ENCODE data around the gene NOX4. TPM values are rescaled to one million over a fixed set of nuclear protein-coding genes. Genes with fewer than 3 reads are reported as not detected.

The NOX4 gene
- total RNA-seq, 2 donors from 2014 or later = 5.9 to 20.2 TPM

DNA sequence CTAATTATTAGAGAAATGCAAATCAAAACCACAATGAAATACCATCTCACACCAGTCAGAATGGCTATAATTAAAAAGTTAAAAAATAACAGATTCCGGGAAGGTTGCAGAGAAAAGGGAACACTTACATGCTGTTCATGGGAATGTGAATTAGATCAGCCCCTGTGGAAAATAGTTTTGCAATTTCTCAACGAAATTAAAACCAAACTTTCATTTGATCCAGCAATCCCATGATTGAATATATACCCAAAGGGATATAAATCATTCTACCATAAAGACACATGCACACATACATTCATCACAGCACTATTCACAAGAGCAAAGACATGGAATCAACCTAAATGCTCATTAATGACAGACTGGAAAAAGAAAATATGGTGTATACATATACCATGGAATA lies 32.5 kb downstream of the NOX4 start:
- no peaks in the 10 kb centered on the region for H3K27me3 ChIP-seq
- H3K4me1 ChIP-seq = no peaks in the 10 kb centered on the region
- H3K4me3 ChIP-seq = no peak overlapping the region
- no peaks in the 10 kb centered on the region for H3K9me3 ChIP-seq
- H3K36me3 ChIP-seq = no peaks in the 10 kb centered on the region
- DNase-seq (ENCODE audit: low spot score) = no peak
- TF ChIP-seq, protein P1, sequence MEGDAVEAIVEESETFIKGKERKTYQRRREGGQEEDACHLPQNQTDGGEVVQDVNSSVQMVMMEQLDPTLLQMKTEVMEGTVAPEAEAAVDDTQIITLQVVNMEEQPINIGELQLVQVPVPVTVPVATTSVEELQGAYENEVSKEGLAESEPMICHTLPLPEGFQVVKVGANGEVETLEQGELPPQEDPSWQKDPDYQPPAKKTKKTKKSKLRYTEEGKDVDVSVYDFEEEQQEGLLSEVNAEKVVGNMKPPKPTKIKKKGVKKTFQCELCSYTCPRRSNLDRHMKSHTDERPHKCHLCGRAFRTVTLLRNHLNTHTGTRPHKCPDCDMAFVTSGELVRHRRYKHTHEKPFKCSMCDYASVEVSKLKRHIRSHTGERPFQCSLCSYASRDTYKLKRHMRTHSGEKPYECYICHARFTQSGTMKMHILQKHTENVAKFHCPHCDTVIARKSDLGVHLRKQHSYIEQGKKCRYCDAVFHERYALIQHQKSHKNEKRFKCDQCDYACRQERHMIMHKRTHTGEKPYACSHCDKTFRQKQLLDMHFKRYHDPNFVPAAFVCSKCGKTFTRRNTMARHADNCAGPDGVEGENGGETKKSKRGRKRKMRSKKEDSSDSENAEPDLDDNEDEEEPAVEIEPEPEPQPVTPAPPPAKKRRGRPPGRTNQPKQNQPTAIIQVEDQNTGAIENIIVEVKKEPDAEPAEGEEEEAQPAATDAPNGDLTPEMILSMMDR (IDR thresholded peaks at IDR 0.05) = no peak
- H3K27ac ChIP-seq = no peak overlapping the region

DNA sequence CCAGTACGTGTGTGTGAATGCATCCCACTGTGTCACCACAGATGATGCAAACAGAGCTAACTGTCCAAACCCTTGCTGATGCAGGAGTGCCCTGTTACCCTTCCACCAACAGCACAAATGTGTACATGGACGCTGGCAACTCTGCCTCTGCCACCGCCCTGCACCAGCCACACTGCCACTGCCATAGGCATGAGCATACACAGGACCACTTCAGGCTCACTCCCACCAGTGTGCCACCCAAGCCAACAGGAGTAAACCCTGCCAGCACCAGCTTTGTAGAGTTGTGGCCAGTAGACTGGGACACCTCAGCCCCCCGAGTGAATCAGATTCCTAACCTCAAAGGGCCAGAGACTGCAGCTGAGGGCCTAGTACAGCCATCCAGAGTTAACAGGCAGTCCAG lies 34.0 kb downstream of the NOX4 start:
- Histone ChIP-seq H3K27ac (no peak overlapping the region), H3K27me3 (no peaks in the 10 kb centered on the region), H3K4me1 (no peaks in the 10 kb centered on the region), H3K36me3 (no peaks in the 10 kb centered on the region), H3K4me3 (no peak overlapping the region), H3K9me3 (no peaks in the 10 kb centered on the region)
- TF ChIP-seq, protein P1 (IDR thresholded peaks at IDR 0.05) = no peak
- no peak for DNase-seq (ENCODE audit: low spot score)

DNA sequence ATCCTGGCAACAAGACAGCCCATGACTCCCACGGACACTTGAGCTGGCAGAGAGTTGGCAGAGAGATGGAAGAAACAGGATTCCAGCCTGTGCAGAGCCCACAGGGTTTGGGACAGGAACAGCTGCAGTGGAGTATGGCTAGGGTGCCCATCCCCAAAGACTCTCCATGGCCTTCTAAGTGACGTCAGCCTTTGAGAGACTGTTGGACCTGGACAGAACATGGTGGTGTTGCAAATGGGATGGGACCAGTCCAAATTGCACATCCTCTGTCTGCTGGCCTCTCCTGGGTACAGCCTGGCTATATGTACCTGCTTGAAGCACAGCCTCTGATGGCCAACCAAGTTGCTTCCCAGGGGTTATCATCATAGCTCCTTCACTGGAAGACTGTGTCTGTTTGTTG lies 34.5 kb downstream of the NOX4 start:
- H3K4me3 ChIP-seq = no peak overlapping the region
- H3K9me3 ChIP-seq = no peaks in the 10 kb centered on the region
- H3K27me3 ChIP-seq = no peaks in the 10 kb centered on the region
- H3K27ac ChIP-seq = no peak overlapping the region
- TF ChIP-seq, protein P1 (IDR thresholded peaks at IDR 0.05) = no peak
- H3K4me1 ChIP-seq = no peaks in the 10 kb centered on the region
- no peaks in the 10 kb centered on the region for H3K36me3 ChIP-seq
- DNase-seq (ENCODE audit: low spot score) = no peak

DNA sequence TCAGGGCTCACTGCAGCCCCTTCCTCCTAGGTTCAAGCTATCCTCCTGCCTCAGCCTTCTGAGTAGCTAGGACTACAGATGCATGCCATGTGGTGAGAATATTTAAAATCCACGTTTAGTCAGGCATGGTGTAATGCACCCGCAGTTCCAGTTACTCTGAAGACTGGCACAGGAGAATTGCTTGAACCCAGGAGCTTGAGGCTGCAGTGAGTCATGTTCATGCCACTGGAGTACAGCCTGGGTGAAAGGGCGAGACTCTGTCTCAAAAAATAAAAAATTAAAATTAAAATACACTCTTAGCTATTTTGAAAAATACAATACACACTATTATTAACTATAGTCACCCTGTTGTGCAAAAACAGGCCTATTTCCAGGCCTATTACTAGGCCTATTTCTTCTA lies 38.4 kb downstream of the NOX4 start:
- H3K9me3 ChIP-seq = no peaks in the 10 kb centered on the region
- H3K27ac ChIP-seq = no peak overlapping the region
- no peaks in the 10 kb centered on the region for H3K4me1 ChIP-seq
- no peak for DNase-seq (ENCODE audit: low spot score)
- no peaks in the 10 kb centered on the region for H3K27me3 ChIP-seq
- TF ChIP-seq, protein P1 (IDR thresholded peaks at IDR 0.05) = no peak
- no peak overlapping the region for H3K4me3 ChIP-seq
- peaks cover 4% of the 10 kb centered on the region for H3K36me3 ChIP-seq

DNA sequence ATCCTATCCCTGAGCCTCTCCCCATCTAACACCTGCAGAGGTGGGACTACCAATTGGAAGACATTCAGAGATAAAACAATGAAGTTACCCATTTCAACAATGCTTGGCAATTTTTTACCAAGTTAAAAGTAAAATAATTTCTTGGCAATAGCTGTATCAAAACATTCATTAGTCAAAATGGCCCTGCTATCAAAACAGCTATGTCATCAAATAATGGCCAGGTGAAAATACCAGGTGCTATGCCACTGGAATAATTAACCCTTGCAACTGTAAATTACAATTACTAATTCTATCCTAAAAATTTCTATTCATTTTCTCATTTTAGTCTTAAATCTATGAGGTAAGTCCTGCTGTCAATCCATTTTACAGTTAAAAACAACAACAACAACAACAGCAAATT lies 43.3 kb downstream of the NOX4 start:
- TF ChIP-seq, protein P1 (IDR thresholded peaks at IDR 0.05) = no peak
- H3K4me3 ChIP-seq = no peak overlapping the region
- DNase-seq (ENCODE audit: low spot score) = no peak
- no peak overlapping the region for H3K27ac ChIP-seq
- H3K27me3 ChIP-seq = no peaks in the 10 kb centered on the region
- H3K4me1 ChIP-seq = no peaks in the 10 kb centered on the region
- H3K9me3 ChIP-seq = no peaks in the 10 kb centered on the region
- peaks cover 4% of the 10 kb centered on the region for H3K36me3 ChIP-seq
